ENCODE measurements around the gene TUFT1. TPM values are rescaled to one million over a fixed set of nuclear protein-coding genes. Genes with fewer than 3 reads are reported as not detected.

The TUFT1 gene
- total RNA-seq, 1 experiment from 2014 or later: 31.4 TPM

- Mint-ChIP-seq H3K4me1 (ENCODE audit: low read depth, unreplicated experiment) (peaks cover 8% of the 10 kb centered on the region), H3K4me3 (ENCODE audit: low read depth, unreplicated experiment) (no peak overlapping the region)
- CTCF ChIA-PET: interaction anchor here (0.7 kb wide), 1 partner anchor 15 kb away, joined by 3 read pairs; no protein-coding TSS in a partner anchor
Measured at GRCh38 chr1:151563376-151563775, 23.3 kb downstream of the TUFT1 start.

GRCh38 chr1:151565502-151566189 is 25.5 kb downstream of the TUFT1 start:
- H3K9me3 Mint-ChIP-seq (ENCODE audit: low read depth, unreplicated experiment): no peaks in the 10 kb centered on the region
- no peaks in the 10 kb centered on the region for H3K27me3 Mint-ChIP-seq (ENCODE audit: unreplicated experiment)

More at GRCh38 chr1:151563376-151563775, 23.3 kb downstream of the TUFT1 start:
- peaks cover 30% of the 10 kb centered on the region for H3K36me3 Mint-ChIP-seq (ENCODE audit: insufficient read depth, unreplicated experiment)
- H3K27ac Mint-ChIP-seq (ENCODE audit: unreplicated experiment): no peak overlapping the region
- H3K9me3 Mint-ChIP-seq (ENCODE audit: low read depth, unreplicated experiment): no peaks in the 10 kb centered on the region
- no peak for TF ChIP-seq CTCF (IDR thresholded peaks at IDR 0.05; ENCODE audit: unreplicated experiment)
- intact Hi-C loops (cut with micrococcal nuclease; ENCODE audit: unreplicated experiment): no loop called here
- no peaks in the 10 kb centered on the region for H3K27me3 Mint-ChIP-seq (ENCODE audit: unreplicated experiment)
- no peak for DNase-seq
- BruUV-seq (replicated peaks): no TSS peak

GRCh38 chr1:151568626-151569088 is 28.5 kb downstream of the TUFT1 start:
- Mint-ChIP-seq H3K4me1 (ENCODE audit: low read depth, unreplicated experiment) (peaks cover 9% of the 10 kb centered on the region), H3K4me3 (ENCODE audit: low read depth, unreplicated experiment) (no peak overlapping the region), H3K27ac (ENCODE audit: unreplicated experiment) (no peak overlapping the region), H3K9me3 (ENCODE audit: low read depth, unreplicated experiment) (no peaks in the 10 kb centered on the region), H3K27me3 (ENCODE audit: unreplicated experiment) (no peaks in the 10 kb centered on the region), H3K36me3 (ENCODE audit: insufficient read depth, unreplicated experiment) (peaks cover 45% of the 10 kb centered on the region)
- CTCF ChIA-PET: interaction anchor here (0.8 kb wide), 1 partner anchor 125 kb away, joined by 3 read pairs; no protein-coding TSS in a partner anchor
- no peak for DNase-seq
- no TSS peak for BruUV-seq (replicated peaks)
- intact Hi-C loops (cut with micrococcal nuclease; ENCODE audit: unreplicated experiment): no loop called here
- TF ChIP-seq CTCF (IDR thresholded peaks at IDR 0.05; ENCODE audit: unreplicated experiment): no peak

More at GRCh38 chr1:151565502-151566189, 25.5 kb downstream of the TUFT1 start:
- BruUV-seq (replicated peaks): no TSS peak
- no peak for TF ChIP-seq CTCF (IDR thresholded peaks at IDR 0.05; ENCODE audit: unreplicated experiment)
- CTCF ChIA-PET: interaction anchor here (0.6 to 0.9 kb wide), 3 partner anchors 11 to 170 kb away, joined by 4 to 5 read pairs (median 4); no protein-coding TSS in a partner anchor
- no peak for DNase-seq
- H3K4me3 Mint-ChIP-seq (ENCODE audit: low read depth, unreplicated experiment): no peak overlapping the region
- intact Hi-C loops (cut with micrococcal nuclease; ENCODE audit: unreplicated experiment): no loop called here
- H3K4me1 Mint-ChIP-seq (ENCODE audit: low read depth, unreplicated experiment): peaks cover 9% of the 10 kb centered on the region
- H3K27ac Mint-ChIP-seq (ENCODE audit: unreplicated experiment): no peak overlapping the region
- H3K36me3 Mint-ChIP-seq (ENCODE audit: insufficient read depth, unreplicated experiment): peaks cover 39% of the 10 kb centered on the region

GRCh38 chr1:151570819-151571218 is 30.7 kb downstream of the TUFT1 start:
- CTCF ChIA-PET: interaction anchor here (0.6 kb wide), 1 partner anchor 110 kb away, joined by 6 read pairs; no protein-coding TSS in a partner anchor
- no peak for TF ChIP-seq CTCF (IDR thresholded peaks at IDR 0.05; ENCODE audit: unreplicated experiment)
- no peaks in the 10 kb centered on the region for H3K9me3 Mint-ChIP-seq (ENCODE audit: low read depth, unreplicated experiment)
- BruUV-seq (replicated peaks): no TSS peak
- intact Hi-C loops (cut with micrococcal nuclease; ENCODE audit: unreplicated experiment): no loop called here
- H3K36me3 Mint-ChIP-seq (ENCODE audit: insufficient read depth, unreplicated experiment): peaks cover 61% of the 10 kb centered on the region
- no peak for DNase-seq
- H3K27ac Mint-ChIP-seq (ENCODE audit: unreplicated experiment): peak overlapping the region; percentile 50
- H3K4me3 Mint-ChIP-seq (ENCODE audit: low read depth, unreplicated experiment): no peak overlapping the region
- peaks cover 9% of the 10 kb centered on the region for H3K4me1 Mint-ChIP-seq (ENCODE audit: low read depth, unreplicated experiment)
- H3K27me3 Mint-ChIP-seq (ENCODE audit: unreplicated experiment): no peaks in the 10 kb centered on the region
